Measurements from ENCODE around the gene RPL5. TPM values are rescaled to one million over a fixed set of nuclear protein-coding genes. Genes with fewer than 3 reads are reported as not detected.

Gene RPL5
- total and polyA plus RNA-seq, 2 of the 4 experiments (the other 2 are of a cell fraction) = 1,406 to 1,679 TPM

DNA sequence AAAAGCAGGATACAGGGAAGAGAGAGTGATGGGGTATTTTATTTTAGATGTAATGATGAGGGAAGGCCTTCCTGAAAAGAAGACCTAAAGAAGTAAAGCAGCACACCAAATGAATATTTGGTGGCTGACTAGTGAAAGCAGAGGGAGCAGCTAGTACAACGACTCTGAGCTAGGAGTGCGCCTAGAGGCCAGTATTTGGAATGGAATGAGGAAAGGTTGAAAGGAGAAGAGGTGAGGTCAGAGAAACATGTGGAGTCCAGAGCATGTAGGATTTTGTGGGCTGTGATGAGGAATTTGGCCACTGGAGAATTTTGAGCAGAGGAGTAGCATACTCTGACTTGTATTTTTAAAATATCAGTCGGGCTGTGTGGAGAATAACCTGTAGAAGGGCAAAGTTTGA lies 11.8 kb upstream of the RPL5 start:
- Histone ChIP-seq H3K4me3 (ENCODE audit: insufficient read depth, low read depth, low read length) (no peak overlapping the region), H2AK5ac (ENCODE audit: low read depth, low read length) (no peak overlapping the region), H3K9me1 (ENCODE audit: insufficient read depth, low read length) (no peaks in the 10 kb centered on the region), H2BK120ac (ENCODE audit: low read depth, low read length) (no peak overlapping the region), H3K79me1 (ENCODE audit: low read depth in 1 of 2, low read length in 2 of 2) (no peaks in the 10 kb centered on the region), H2AFZ (replicated peaks; ENCODE audit: low read length, poor library complexity) (peak overlapping the region; percentile 17), H4K20me1 (ENCODE audit: insufficient read depth, low read length) (no peaks in the 10 kb centered on the region), H3K18ac (ENCODE audit: low read depth, low read length) (no peak overlapping the region), H4K8ac (ENCODE audit: low read depth in 2 of 2, low read length in 2 of 2) (no peak overlapping the region), H2BK20ac (ENCODE audit: low read depth, low read length) (no peak overlapping the region), H2BK5ac (ENCODE audit: low read depth, low read length, poor library complexity, severe bottlenecking) (no peak overlapping the region), H3K9me3 (ENCODE audit: control insufficient read depth, insufficient read depth, low read length) (no peaks in the 10 kb centered on the region), H3K27me3 (ENCODE audit: control insufficient read depth, insufficient read depth, low read length) (no peaks in the 10 kb centered on the region), H3K9ac (ENCODE audit: low read depth, low read length) (no peak overlapping the region), H3K4ac (ENCODE audit: low read depth, low read length) (no peak overlapping the region), H3K4me2 (ENCODE audit: low read depth, low read length) (no peak overlapping the region), H3K23ac (ENCODE audit: low read depth, low read length) (no peak overlapping the region), H3K27ac (ENCODE audit: insufficient read depth, low read length) (no peak overlapping the region), H2BK15ac (ENCODE audit: low read depth, low read length) (no peak overlapping the region; the same call in 2 of the 3 replicates), H3K4me1 (ENCODE audit: control insufficient read depth, insufficient read depth, low read length) (peaks cover 5% of the 10 kb centered on the region; the same call in 1 of the 2 replicates), H4K5ac (ENCODE audit: low read depth, low read length) (no peak overlapping the region), H3K14ac (replicated peaks; ENCODE audit: low read depth, low read length) (no peak overlapping the region), H3K36me3 (ENCODE audit: control insufficient read depth, insufficient read depth, low read length) (no peaks in the 10 kb centered on the region), H4K91ac (ENCODE audit: insufficient read depth, low read depth, low read length) (no peak overlapping the region), H3K56ac (ENCODE audit: extremely low read depth, insufficient read depth, low read length) (no peak overlapping the region), H2AK9ac (replicated peaks; ENCODE audit: low read depth, low read length, poor library complexity) (no peak overlapping the region)
- ATAC-seq (ENCODE audit: low read depth) (peak; percentile 52), DNase-seq (peak; percentile 50)
- no TSS peak for BruUV-seq (replicated peaks)
- POLR2A ChIA-PET (ENCODE audit: unreplicated experiment) = no interaction called here
- in situ Hi-C loops (cut with MboI; ENCODE audit: low sequenced_read_pairs) = no loop called here
- CTCF ChIA-PET = no interaction called here
- TF ChIP-seq RCOR1 (IDR thresholded peaks at IDR 0.05; ENCODE audit: insufficient replicate concordance, low read length) (no peak), CTCF (conservative IDR thresholded peaks at IDR 0.05; ENCODE audit: low read depth, low read length) (no peak), BHLHE40 (IDR thresholded peaks at IDR 0.05; ENCODE audit: low read depth, low read length) (no peak), MAFK (IDR thresholded peaks at IDR 0.05; ENCODE audit: low read depth, low read length) (no peak), RFX5 (IDR thresholded peaks at IDR 0.05; ENCODE audit: low read depth, low read length) (no peak), USF2 (IDR thresholded peaks at IDR 0.05; ENCODE audit: low read depth, low read length) (no peak), CEBPB (IDR thresholded peaks at IDR 0.05; ENCODE audit: low read depth, low read length) (no peak), RAD21 (IDR thresholded peaks at IDR 0.05; ENCODE audit: low read length) (no peak), NFE2L2 (IDR thresholded peaks at IDR 0.05; ENCODE audit: low read depth, low read length) (no peak), CHD1 (IDR thresholded peaks at IDR 0.05; ENCODE audit: low read depth, low read length) (no peak), POLR2A (IDR thresholded peaks at IDR 0.05; ENCODE audit: low read depth, low read length) (no peak), MXI1 (IDR thresholded peaks at IDR 0.05; ENCODE audit: borderline replicate concordance, low read depth, low read length) (no peak), MAZ (IDR thresholded peaks at IDR 0.05; ENCODE audit: borderline replicate concordance, low read depth, low read length) (no peak), ELK1 (IDR thresholded peaks at IDR 0.05; ENCODE audit: borderline replicate concordance, low read depth, low read length) (no peak), SMC3 (IDR thresholded peaks at IDR 0.05; ENCODE audit: low read depth, low read length) (no peak)
- WGBS, 2 experiments (ENCODE audit: extremely low coverage in 2 of 2, insufficient read length in 1 of 2) = 58% methylated on average over 2 of the region's 3 CpGs; no CpG with 5 or more reads in 1 of the 2 experiments
- dilution Hi-C loops (cut with HindIII; ENCODE audit: low sequenced_read_pairs, unreplicated experiment) = no loop called here
- intact Hi-C loops (cut with micrococcal nuclease) = no loop called here

Data from IMR-90 (cell line).